Measurements from ENCODE around the gene LHB. TPM values are rescaled to one million over a fixed set of nuclear protein-coding genes. Genes with fewer than 3 reads are reported as not detected.
A peak's percentile ranks its signal among the peaks of the same experiment; 100 is the strongest.

The LHB gene
- total RNA-seq, 1 experiment from 2014 or later: not detected

DNA sequence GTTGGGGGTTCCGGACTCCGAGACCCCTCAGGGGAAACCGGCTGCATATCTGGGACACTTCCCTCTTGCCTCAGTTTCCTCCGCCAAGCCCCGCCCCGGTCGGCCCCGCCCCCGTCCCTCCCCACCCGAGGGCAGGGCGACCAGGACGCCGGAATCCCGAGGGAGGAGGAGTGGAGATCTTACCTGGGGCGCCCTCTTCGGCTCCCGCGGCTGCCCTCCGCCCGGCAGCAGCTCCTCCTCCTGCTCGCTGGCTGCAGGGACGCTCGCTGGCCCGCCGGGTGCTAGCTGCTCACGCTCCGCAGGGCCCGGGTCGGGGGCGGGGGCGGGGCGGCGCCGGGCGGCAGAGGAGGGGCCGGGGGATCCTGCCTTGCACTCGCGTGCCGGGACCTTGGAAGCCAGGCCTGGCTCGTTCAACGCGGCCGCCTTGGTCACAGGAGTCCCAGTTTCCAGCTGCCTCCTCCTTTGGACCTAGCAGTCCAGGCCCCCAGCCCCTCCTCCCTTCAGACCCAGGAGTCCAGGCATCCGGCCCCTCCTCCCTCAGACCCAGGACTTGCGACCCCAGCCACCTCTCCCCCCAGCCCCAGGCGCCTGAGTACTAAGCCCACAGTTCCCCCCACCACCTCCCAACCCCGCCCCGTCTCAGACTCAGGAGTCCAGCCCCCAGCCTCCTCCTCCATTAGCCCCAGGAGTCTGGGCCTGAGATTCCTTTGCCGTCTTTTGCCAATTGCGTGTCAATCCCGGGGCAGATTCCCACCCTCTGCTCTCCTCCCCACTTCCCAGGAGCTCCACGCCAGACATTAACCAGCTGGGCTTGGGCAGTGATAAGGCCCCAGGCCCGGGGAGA is 48.1 kb upstream of the LHB start, which contains the start of gene NTF4:
TSS of gene NTF4 (minus strand) at position 51 of the 844 bp plus-strand sequence. CDS start 2,821 bp downstream, outside the sequence.
- H3K27me3 ChIP-seq (ENCODE audit: low read length): no peaks in the 10 kb centered on the region
- H2AFZ ChIP-seq (ENCODE audit: low read length): no peak within 1 kb of the TSS
- no peaks in the 10 kb centered on the region for H3K9me2 ChIP-seq (replicated peaks; ENCODE audit: low read length)
- no peaks in the 10 kb centered on the region for H4K20me1 ChIP-seq (ENCODE audit: low read length)
- H3K79me2 ChIP-seq (ENCODE audit: low read length): no peaks in the 10 kb centered on the region
- ATAC-seq (peak; percentile 84), DNase-seq (peak; percentile 23)
- ChIA-PET CTCF (no interaction called here), POLR2A (ENCODE audit: unreplicated experiment) (no interaction called here)
- H3K9ac ChIP-seq (ENCODE audit: low read length): no peak within 1 kb of the TSS
- TF ChIP-seq EZH2 (IDR thresholded peaks at IDR 0.05; ENCODE audit: low read length, unreplicated experiment) (no peak), EZH2phosphoT487 (IDR thresholded peaks at IDR 0.05; ENCODE audit: borderline replicate concordance, low read length) (no peak)
- TF ChIP-seq, protein P1, sequence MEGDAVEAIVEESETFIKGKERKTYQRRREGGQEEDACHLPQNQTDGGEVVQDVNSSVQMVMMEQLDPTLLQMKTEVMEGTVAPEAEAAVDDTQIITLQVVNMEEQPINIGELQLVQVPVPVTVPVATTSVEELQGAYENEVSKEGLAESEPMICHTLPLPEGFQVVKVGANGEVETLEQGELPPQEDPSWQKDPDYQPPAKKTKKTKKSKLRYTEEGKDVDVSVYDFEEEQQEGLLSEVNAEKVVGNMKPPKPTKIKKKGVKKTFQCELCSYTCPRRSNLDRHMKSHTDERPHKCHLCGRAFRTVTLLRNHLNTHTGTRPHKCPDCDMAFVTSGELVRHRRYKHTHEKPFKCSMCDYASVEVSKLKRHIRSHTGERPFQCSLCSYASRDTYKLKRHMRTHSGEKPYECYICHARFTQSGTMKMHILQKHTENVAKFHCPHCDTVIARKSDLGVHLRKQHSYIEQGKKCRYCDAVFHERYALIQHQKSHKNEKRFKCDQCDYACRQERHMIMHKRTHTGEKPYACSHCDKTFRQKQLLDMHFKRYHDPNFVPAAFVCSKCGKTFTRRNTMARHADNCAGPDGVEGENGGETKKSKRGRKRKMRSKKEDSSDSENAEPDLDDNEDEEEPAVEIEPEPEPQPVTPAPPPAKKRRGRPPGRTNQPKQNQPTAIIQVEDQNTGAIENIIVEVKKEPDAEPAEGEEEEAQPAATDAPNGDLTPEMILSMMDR (conservative IDR thresholded peaks at IDR 0.05; ENCODE audit: low read depth, low read length): no peak
- H3K27ac ChIP-seq (ENCODE audit: low read length): no peak within 1 kb of the TSS
- intact Hi-C loops (cut with micrococcal nuclease): no loop called here
- BruUV-seq (replicated peaks): no TSS peak
- H3K4me1 ChIP-seq (ENCODE audit: insufficient read depth, low read length): no peaks in the 10 kb centered on the region
- H3K4me3 ChIP-seq (ENCODE audit: low read length): peak within 1 kb of the TSS; percentile 37; the same call in 1 of the 2 replicates
- no peaks in the 10 kb centered on the region for H3K9me3 ChIP-seq (ENCODE audit: low read length)
- H3F3A ChIP-seq (ENCODE audit: low read length, unreplicated experiment): no peaks in the 10 kb centered on the region
- peak within 1 kb of the TSS; percentile 54 for H3K4me2 ChIP-seq (ENCODE audit: low read length)
- H3K36me3 ChIP-seq (ENCODE audit: low read depth, low read length): no peaks in the 10 kb centered on the region

DNA sequence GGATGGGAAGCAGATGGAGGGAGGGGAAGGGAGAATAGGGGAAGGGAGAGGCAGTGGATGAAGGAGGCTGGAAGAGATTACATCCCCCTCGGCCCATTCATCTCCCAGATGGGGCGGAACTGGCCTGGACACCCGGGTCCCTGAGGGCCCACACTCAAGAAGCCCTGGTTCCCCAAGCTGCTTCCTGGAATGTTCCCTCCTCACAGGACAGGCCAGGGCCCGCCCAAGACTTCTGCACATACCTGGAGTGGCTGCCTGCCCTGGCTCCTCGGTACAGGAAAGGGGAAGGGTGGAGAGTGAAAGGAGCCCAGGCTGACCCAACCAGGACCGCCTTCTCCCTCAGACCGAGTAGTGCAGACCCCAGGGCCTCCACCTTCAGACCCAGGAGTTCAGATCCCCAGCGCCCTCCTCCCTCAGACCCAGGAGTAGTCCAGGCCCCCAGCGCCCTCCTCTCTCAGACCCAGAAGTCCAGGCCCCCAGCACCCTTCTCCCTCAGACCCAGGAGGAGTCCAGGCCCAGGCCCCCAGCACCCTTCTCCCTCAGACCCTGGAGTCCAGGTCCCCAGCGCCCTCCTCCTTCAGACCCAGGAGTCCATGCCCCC is 47.2 kb upstream of the LHB start:
- Histone ChIP-seq H2AFZ (ENCODE audit: low read length) (no peak overlapping the region), H3K27me3 (ENCODE audit: low read length) (no peaks in the 10 kb centered on the region), H3K36me3 (ENCODE audit: low read depth, low read length) (no peaks in the 10 kb centered on the region), H3K4me3 (ENCODE audit: low read length) (peak overlapping the region; percentile 37; the same call in 1 of the 2 replicates), H3K9ac (ENCODE audit: low read length) (no peak overlapping the region), H3K4me2 (ENCODE audit: low read length) (peak overlapping the region; percentile 54; the same call in 1 of the 2 replicates), H3K79me2 (ENCODE audit: low read length) (no peaks in the 10 kb centered on the region), H3K9me3 (ENCODE audit: low read length) (no peaks in the 10 kb centered on the region), H3K4me1 (ENCODE audit: insufficient read depth, low read length) (no peaks in the 10 kb centered on the region), H4K20me1 (ENCODE audit: low read length) (no peaks in the 10 kb centered on the region), H3K27ac (ENCODE audit: low read length) (no peak overlapping the region), H3F3A (ENCODE audit: low read length, unreplicated experiment) (no peaks in the 10 kb centered on the region), H3K9me2 (replicated peaks; ENCODE audit: low read length) (no peaks in the 10 kb centered on the region)
- ATAC-seq (no peak), DNase-seq (no peak)
- BruUV-seq (replicated peaks): no TSS peak
- ChIA-PET CTCF (no interaction called here), POLR2A (ENCODE audit: unreplicated experiment) (no interaction called here)
- intact Hi-C loops (cut with micrococcal nuclease): no loop called here
- TF ChIP-seq EZH2phosphoT487 (IDR thresholded peaks at IDR 0.05; ENCODE audit: borderline replicate concordance, low read length) (no peak), EZH2 (IDR thresholded peaks at IDR 0.05; ENCODE audit: low read length, unreplicated experiment) (no peak)
- TF ChIP-seq, protein P1 (conservative IDR thresholded peaks at IDR 0.05; ENCODE audit: low read depth, low read length): no peak

Data from PC-3 (cell line).